Upper lobe of right lung (tissue), 1 donor: ENCODE measurements around the gene HOXD8. TPM values are rescaled to one million over a fixed set of nuclear protein-coding genes. Genes with fewer than 3 reads are reported as not detected.

Experiments
- ATAC-seq: fragments of 200-7000 bp; cut with Tn5 transposase; one replicate; pipeline ENCODE4 v1.9.1; 2020; ENCODE audit warnings: mild to moderate bottlenecking, moderate library complexity
- DNase-seq: peaks from one replicate; pipeline ENCODE4 v3.0.0-alpha.2; 2020
- H3K27ac ChIP-seq: fragments of 200-600 bp; one replicate; pipeline ENCODE4 v1.8.0; 2022
- H3K27me3 ChIP-seq: fragments of 200-600 bp; one replicate; pipeline ENCODE4 v1.8.0; 2022; ENCODE audit warnings: mild to moderate bottlenecking
- H3K36me3 ChIP-seq: fragments of 200-600 bp; one replicate; pipeline ENCODE4 v1.8.0; 2022
- H3K4me1 ChIP-seq: fragments of 200-600 bp; one replicate; pipeline ENCODE4 v1.8.0; 2022
- H3K4me3 ChIP-seq: fragments of 200-600 bp; one replicate; pipeline ENCODE4 v1.8.0; 2022; ENCODE audit warnings: mild to moderate bottlenecking
- H3K9me3 ChIP-seq: fragments of 200-600 bp; one replicate; pipeline ENCODE4 v1.8.0; 2022
- CTCF ChIP-seq: fragments of 200-600 bp; IDR thresholded peaks from one replicate; pipeline ENCODE4 v1.8.0; 2022; ENCODE audit warnings: antibody characterized with exemption
- intact Hi-C: fragments of 100-400 bp; cut with DNase I; formaldehyde crosslinking; loops from one replicate; pipeline ENCODE4 v1.11.0; 2022
- total RNA-seq: library from RNA; stranded (reverse); fragmentation: NEBNext Ultra II Directional; extraction: Animal tissue kit (Norgen Biotek cat#: 25700); gene quantifications from one replicate; pipeline ENCODE4 v1.2.1, GENCODE V29; 2021
- donor health status: DM: no; HTN: yes; CAD: no; lungs with severe emphysema.

HOXD8 gene
- total RNA-seq, 1 donor from 2014 or later, result 2.6 TPM

GRCh38 chr2:176132205-176133171, 3.0 kb downstream of the HOXD8 start:
- ATAC-seq, result no peak
- intact Hi-C loops, result loop anchor here (10.0 kb wide), 2 partner anchors 322 to 422 kb away; no protein-coding TSS in a partner anchor
- H3K27me3 ChIP-seq, result peaks cover 94% of the 10 kb centered on the region
- no peak overlapping the region for H3K27ac ChIP-seq
- no peaks in the 10 kb centered on the region for H3K36me3 ChIP-seq
- no peaks in the 10 kb centered on the region for H3K9me3 ChIP-seq
- H3K4me1 ChIP-seq, result peaks cover 12% of the 10 kb centered on the region
- peak overlapping the region; percentile 17 for H3K4me3 ChIP-seq
- no peak for TF ChIP-seq CTCF
- DNase-seq, result no peak

- H3K4me3 ChIP-seq, result no peak overlapping the region
- H3K4me1 ChIP-seq, result peaks cover 12% of the 10 kb centered on the region
- DNase-seq (no peak), ATAC-seq (no peak)
- peaks cover 96% of the 10 kb centered on the region for H3K27me3 ChIP-seq
- H3K27ac ChIP-seq, result no peak overlapping the region
- intact Hi-C loops, result loop anchor here (10.0 kb wide), 2 partner anchors 321 to 421 kb away; no protein-coding TSS in a partner anchor
- TF ChIP-seq CTCF, result no peak
- no peaks in the 10 kb centered on the region for H3K36me3 ChIP-seq
- no peaks in the 10 kb centered on the region for H3K9me3 ChIP-seq
Observed at GRCh38 chr2:176133389-176133788, 3.9 kb downstream of the HOXD8 start.

- Histone ChIP-seq H3K27me3 (peaks cover 96% of the 10 kb centered on the region), H3K36me3 (no peaks in the 10 kb centered on the region), H3K4me3 (no peak overlapping the region), H3K4me1 (peaks cover 12% of the 10 kb centered on the region), H3K9me3 (no peaks in the 10 kb centered on the region), H3K27ac (no peak overlapping the region)
- TF ChIP-seq CTCF, result no peak
- intact Hi-C loops, result loop anchor here (10.0 kb wide), 2 partner anchors 321 to 421 kb away; no protein-coding TSS in a partner anchor
- ATAC-seq (no peak), DNase-seq (no peak)
Observed at GRCh38 chr2:176134035-176134434, 4.5 kb downstream of the HOXD8 start.

- no peak for ATAC-seq
- Histone ChIP-seq H3K4me1 (peaks cover 13% of the 10 kb centered on the region), H3K27me3 (peaks cover 98% of the 10 kb centered on the region), H3K36me3 (no peaks in the 10 kb centered on the region), H3K27ac (no peak overlapping the region), H3K9me3 (no peaks in the 10 kb centered on the region), H3K4me3 (no peak overlapping the region)
- intact Hi-C loops, result loop anchor here (10.0 kb wide), 2 partner anchors 320 to 420 kb away; no protein-coding TSS in a partner anchor
- no peak for DNase-seq
- TF ChIP-seq CTCF, result no peak
Observed at GRCh38 chr2:176135035-176135440, 5.5 kb downstream of the HOXD8 start.

- Histone ChIP-seq H3K27ac (no peak overlapping the region), H3K36me3 (no peaks in the 10 kb centered on the region), H3K4me1 (peaks cover 19% of the 10 kb centered on the region), H3K27me3 (peaks cover 98% of the 10 kb centered on the region), H3K9me3 (no peaks in the 10 kb centered on the region), H3K4me3 (peak overlapping the region; percentile 11)
- ATAC-seq (no peak), DNase-seq (peak; percentile 62)
- intact Hi-C loops, result loop anchor here (10.0 kb wide), 2 partner anchors 318 to 418 kb away; no protein-coding TSS in a partner anchor
- no peak for TF ChIP-seq CTCF
Observed at GRCh38 chr2:176136374-176137251, 7.1 kb downstream of the HOXD8 start.
